AG09309 (cell line): ENCODE measurements around the gene TECPR2.

Experiments used
- DNase-seq: peaks from one replicate; pipeline ENCODE4 v3.0.0-alpha.2; 2010; ENCODE audit warnings: low read depth
- H3K4me3 ChIP-seq: 2 replicates; pipeline ENCODE4 v1.5.1; 2011; ENCODE audit warnings: mild to moderate bottlenecking, low read depth, low read length, moderate library complexity; ENCODE audit not compliant: control insufficient read depth
- TF ChIP-seq, protein P1 (sequence below): IDR thresholded peaks from 2 replicates; pipeline ENCODE4 v1.5.1; 2011; ENCODE audit warnings: mild to moderate bottlenecking, low read depth, low read length, inconsistent platforms; ENCODE audit not compliant: insufficient read depth, control insufficient read depth; ENCODE audit errors: missing control alignments

Gene TECPR2

DNA sequence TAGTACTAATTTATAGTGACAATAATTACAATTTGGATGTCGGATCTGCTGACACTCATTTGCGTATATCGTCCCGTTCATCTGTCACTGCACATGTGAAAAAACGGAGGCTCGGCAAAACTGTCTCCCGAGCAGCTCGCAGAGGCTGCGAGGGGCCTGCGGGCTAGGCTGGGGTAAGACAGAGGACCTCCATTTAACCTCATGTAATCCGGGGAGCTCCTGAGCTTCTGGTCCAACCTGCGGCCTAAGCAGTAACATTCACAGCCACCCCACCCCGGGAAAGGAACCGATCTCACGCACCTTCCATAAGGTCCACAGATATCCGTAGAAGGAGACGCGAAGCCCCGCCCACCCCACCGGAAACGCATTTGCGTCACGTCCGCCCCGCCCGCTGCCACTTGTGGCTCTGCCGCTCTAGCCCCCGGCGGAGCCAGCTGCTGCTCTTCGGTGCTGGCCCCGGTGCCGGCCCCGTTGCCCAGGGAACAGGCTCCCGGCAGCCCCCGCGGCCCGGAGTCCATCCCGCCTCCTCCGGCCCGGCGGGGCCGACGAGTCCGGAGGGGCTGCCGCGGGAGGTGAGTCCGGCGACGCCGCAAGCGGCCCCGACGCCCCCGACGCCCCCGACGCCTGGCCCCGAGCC is at the start of gene TECPR2, which contains the start of gene CINP:
TECPR2 (plus strand) TSS at position 397 of the 637 bp plus-strand sequence. CDS start 13,781 bp downstream, outside the sequence.
CINP (minus strand) TSS at position 346 of the 637 bp plus-strand sequence; CDS start at position 307, 39 bp downstream.
- H3K4me3 ChIP-seq: peak within 1 kb of the TSS; percentile 91
- TF ChIP-seq, protein P1, sequence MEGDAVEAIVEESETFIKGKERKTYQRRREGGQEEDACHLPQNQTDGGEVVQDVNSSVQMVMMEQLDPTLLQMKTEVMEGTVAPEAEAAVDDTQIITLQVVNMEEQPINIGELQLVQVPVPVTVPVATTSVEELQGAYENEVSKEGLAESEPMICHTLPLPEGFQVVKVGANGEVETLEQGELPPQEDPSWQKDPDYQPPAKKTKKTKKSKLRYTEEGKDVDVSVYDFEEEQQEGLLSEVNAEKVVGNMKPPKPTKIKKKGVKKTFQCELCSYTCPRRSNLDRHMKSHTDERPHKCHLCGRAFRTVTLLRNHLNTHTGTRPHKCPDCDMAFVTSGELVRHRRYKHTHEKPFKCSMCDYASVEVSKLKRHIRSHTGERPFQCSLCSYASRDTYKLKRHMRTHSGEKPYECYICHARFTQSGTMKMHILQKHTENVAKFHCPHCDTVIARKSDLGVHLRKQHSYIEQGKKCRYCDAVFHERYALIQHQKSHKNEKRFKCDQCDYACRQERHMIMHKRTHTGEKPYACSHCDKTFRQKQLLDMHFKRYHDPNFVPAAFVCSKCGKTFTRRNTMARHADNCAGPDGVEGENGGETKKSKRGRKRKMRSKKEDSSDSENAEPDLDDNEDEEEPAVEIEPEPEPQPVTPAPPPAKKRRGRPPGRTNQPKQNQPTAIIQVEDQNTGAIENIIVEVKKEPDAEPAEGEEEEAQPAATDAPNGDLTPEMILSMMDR: no peak
- peak; percentile 77 for DNase-seq

- H3K4me3 ChIP-seq: peak overlapping the region; percentile 50
- TF ChIP-seq, protein P1: peak; percentile 95
- DNase-seq: no peak
Measured at GRCh38 chr14:102314242-102315011, 48.3 kb upstream of the TECPR2 start.

- H3K4me3 ChIP-seq: no peak overlapping the region
- DNase-seq: no peak
- TF ChIP-seq, protein P1: no peak
Measured at GRCh38 chr14:102315121-102315520, 47.6 kb upstream of the TECPR2 start.

DNA sequence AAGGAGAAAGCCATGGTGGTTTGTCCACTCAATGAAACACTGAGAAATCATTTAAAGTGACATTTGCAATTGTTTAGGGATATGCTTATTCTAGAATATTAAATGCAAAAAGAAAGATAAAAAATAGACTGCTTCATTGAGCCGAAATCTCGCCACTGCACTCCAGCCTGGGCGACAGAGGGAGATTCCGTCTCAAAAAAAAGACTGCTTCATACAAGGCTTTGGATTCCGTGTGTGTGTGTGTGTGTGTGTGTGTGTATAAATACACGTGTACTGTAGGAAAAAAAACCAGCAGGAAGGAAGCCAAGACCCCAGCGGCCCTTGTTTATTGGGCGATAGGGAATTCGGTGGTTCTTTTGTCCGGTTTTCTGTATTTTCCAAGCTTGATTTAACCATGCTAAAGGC is 46.4 kb upstream of the TECPR2 start:
- TF ChIP-seq, protein P1: no peak
- no peak for DNase-seq
- peak overlapping the region; percentile 20 for H3K4me3 ChIP-seq

DNA sequence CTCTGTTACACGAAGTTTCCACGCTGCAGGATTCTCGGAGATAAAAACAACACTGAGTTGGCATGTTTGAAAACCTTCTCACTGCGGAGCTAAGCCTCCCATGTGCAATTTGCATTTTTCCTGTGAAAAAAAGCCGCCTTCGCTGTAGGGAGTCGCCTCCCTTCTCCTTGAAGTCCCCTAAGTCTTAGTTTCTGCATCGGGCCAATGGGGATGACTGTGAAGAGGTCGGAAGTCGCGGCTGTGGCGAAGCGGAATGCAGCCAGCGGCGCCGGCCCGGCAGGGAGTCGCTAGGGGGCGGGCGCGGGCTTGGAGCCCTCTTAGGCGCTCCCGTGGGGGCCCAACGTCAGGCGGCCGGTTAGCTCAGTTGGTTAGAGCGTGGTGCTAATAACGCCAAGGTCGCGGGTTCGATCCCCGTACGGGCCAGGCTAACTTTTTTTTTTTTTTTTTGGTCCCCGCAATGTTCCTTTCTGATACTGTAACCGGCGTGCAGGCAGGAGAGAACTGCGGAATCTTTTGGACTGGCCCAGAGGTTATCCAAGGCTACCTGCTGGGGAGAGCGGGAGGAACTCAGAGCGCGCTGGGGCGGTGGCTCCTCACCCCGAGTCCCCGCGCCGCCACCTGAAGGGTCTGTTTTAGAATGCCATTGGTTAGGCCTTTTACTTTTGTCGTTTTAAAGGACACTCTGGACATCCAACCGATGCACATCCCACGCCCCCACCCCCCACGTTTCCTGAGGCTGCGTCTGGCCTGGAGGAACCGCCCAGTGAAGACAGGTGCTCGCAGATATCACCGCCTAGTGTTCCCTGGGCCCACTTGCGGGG is 45.8 kb upstream of the TECPR2 start:
- TF ChIP-seq, protein P1: peak; percentile 80
- DNase-seq: peak; percentile 72
- peak overlapping the region; percentile 45 for H3K4me3 ChIP-seq

DNA sequence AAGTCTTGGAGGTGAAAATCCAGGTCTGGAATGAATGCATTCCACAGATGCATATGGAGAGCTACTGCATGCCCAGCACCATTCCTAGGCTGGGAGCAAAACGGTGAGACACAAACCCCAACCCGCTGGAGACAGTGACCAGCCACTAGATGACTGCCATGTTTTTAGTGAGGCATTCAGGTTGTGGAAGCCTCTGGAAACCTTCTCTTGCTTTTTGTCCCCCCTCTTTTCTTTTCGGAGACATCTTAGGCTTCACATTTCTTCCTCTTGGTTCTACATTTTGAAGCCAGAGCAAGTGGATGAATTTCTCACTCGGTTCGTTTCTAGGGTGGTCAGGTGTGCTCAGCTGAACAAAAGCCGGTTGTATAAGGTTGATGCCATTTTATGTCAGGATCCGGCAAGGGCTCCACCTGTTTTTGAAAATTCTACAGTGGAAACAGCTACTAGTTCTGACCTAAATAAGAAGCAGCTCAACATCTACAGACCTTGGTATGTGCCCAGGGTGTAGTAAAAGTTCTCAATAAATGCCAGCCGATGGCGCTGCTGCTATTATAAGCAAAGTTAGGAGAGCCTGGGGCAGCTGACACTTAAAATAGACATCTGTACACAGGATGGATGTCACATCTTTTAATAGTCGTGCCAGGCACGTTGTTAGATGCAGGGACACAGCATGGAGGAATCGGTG is 45.0 kb upstream of the TECPR2 start:
- TF ChIP-seq, protein P1: no peak
- DNase-seq: no peak
- H3K4me3 ChIP-seq: peak overlapping the region; percentile 45
